NCI-H524 (cell line): ENCODE measurements around the gene MYL6.
"Not testable (repeated sequence)": the region's sequence is repeated elsewhere in the genome, so short reads cannot be mapped to it uniquely, and the experiment has no call there.

Experiments
- DNase-seq, 2 experiments: peaks; one replicate each; lab custom pipeline; 2025; lab: John Stamatoyannopoulos, UW

Gene MYL6

GRCh38 chr12:56189099-56189917 is 31.1 kb downstream of the MYL6 start, which contains the start of gene SMARCC2:
Gene SMARCC2, minus strand, starts transcription at chr12:56189483. Its CDS starts 22 bp downstream, at chr12:56189461.
- peak; percentile 60 to 85 for DNase-seq

GRCh38 chr12:56189918-56190694 is 31.9 kb downstream of the MYL6 start:
- peak; percentile 77 to 90 for DNase-seq

- DNase-seq: no peak
Measured at GRCh38 chr12:56190695-56191155, 32.6 kb downstream of the MYL6 start.

GRCh38 chr12:56192582-56192981 is 34.4 kb downstream of the MYL6 start:
- DNase-seq: no peak

GRCh38 chr12:56193025-56193578 is 34.9 kb downstream of the MYL6 start:
- DNase-seq: peak; percentile 72 to 86

GRCh38 chr12:56196818-56197550 is 38.8 kb downstream of the MYL6 start:
- DNase-seq: not testable (repeated sequence)

- no peak for DNase-seq
Measured at GRCh38 chr12:56197921-56198635, 39.9 kb downstream of the MYL6 start.

- no peak for DNase-seq
Measured at GRCh38 chr12:56198836-56199235, 40.7 kb downstream of the MYL6 start.

- DNase-seq: no peak
Measured at GRCh38 chr12:56202366-56202765, 44.2 kb downstream of the MYL6 start.

- no peak for DNase-seq
Measured at GRCh38 chr12:56202838-56203237, 44.7 kb downstream of the MYL6 start.

- no peak for DNase-seq
Measured at GRCh38 chr12:56204275-56204674, 46.1 kb downstream of the MYL6 start.

GRCh38 chr12:56205445-56205844 is 47.3 kb downstream of the MYL6 start:
- no peak for DNase-seq

- DNase-seq: peak in 1 of 2 experiments; percentile 53
Measured at GRCh38 chr12:56206452-56207166, 48.5 kb downstream of the MYL6 start.

- no peak for DNase-seq
Measured at GRCh38 chr12:56208006-56208405, 49.8 kb downstream of the MYL6 start.
